Panc1 (cell line): ENCODE results near the gene GRID2. TPM values are rescaled to one million over a fixed set of nuclear protein-coding genes. Genes with fewer than 3 reads are reported as not detected.

Experiments used
- ATAC-seq: fragments of 200-7000 bp; cut with Tn5 transposase; 2 replicates; pipeline ENCODE4 v1.9.1; 2020; ENCODE audit warnings: mild to moderate bottlenecking, moderate library complexity
- BruUV-seq: library from RNA; stranded (reverse); fragments of 400-500 nt; replicated peaks from 2 replicates; lab custom pipeline; 2021; lab: Mats Ljungman, UMichigan
- CTCF ChIA-PET: fragments of 300-600 bp; sonication (Branson Sonifier 250); formaldehyde crosslinking; loops from one replicate; lab custom pipeline; 2022; ENCODE audit warnings: antibody characterized with exemption; lab: Charles Lee
- POLR2A ChIA-PET: fragments of 300-600 bp; sonication (Branson Sonifier 250); formaldehyde crosslinking; loops from one replicate; lab custom pipeline; 2022; ENCODE audit warnings: antibody characterized with exemption; lab: Charles Lee
- DNase-seq: peaks from one replicate; pipeline ENCODE4 v3.0.0-alpha.2; 2010; ENCODE audit warnings: low read depth, low spot score
- H3K27ac ChIP-seq: 2 replicates; pipeline ENCODE4 v1.5.1; 2011; ENCODE audit warnings: mild to moderate bottlenecking, low read length, inconsistent platforms
- H3K27me3 ChIP-seq: fragments of 200-500 bp; sonication (Bioruptor generic); 2 replicates; pipeline ENCODE4 v1.6.0; 2014; ENCODE audit warnings: low read length, inconsistent platforms; ENCODE audit not compliant: control insufficient read depth, insufficient read depth
- H3K36me3 ChIP-seq: fragments of 200-500 bp; sonication (Bioruptor generic); 2 replicates; pipeline ENCODE4 v1.5.1; 2014; ENCODE audit warnings: inconsistent platforms, mild to moderate bottlenecking, low read length, moderate library complexity; ENCODE audit not compliant: control insufficient read depth, insufficient read depth
- H3K4me1 ChIP-seq: 2 replicates; pipeline ENCODE4 v1.5.1; 2011; ENCODE audit warnings: inconsistent platforms, mild to moderate bottlenecking, low read length, moderate library complexity; ENCODE audit not compliant: control insufficient read depth, insufficient read depth
- H3K4me3 ChIP-seq, 2 experiments: 2 replicates each; pipeline ENCODE4 v1.5.1; 2011 to 2012; ENCODE audit warnings: low read depth in 2 of 2, low read length in 2 of 2, mild to moderate bottlenecking in 2 of 2, inconsistent platforms in 1 of 2, moderate library complexity in 1 of 2
- H3K9me3 ChIP-seq: fragments of 200-500 bp; sonication (Bioruptor generic); 2 replicates; pipeline ENCODE4 v1.5.1; 2014; ENCODE audit warnings: low read depth, mild to moderate bottlenecking, inconsistent platforms, low read length, moderate library complexity; ENCODE audit not compliant: control insufficient read depth, insufficient read depth
- CTCF ChIP-seq: fragments of 450-650 bp; IDR thresholded peaks from 2 replicates; pipeline ENCODE4 v1.5.1; 2017; ENCODE audit warnings: mild to moderate bottlenecking
- POLR2AphosphoS5 ChIP-seq: IDR thresholded peaks from 2 replicates; pipeline ENCODE4 v1.6.1; 2012; ENCODE audit warnings: mild to moderate bottlenecking, low read depth, low read length, moderate library complexity
- REST ChIP-seq, 2 experiments: IDR thresholded peaks; 2 replicates each; pipeline ENCODE4 v1.6.1; 2011 to 2012; ENCODE audit warnings: low read depth in 2 of 2, control low read depth in 1 of 2, low read length in 1 of 2, mild to moderate bottlenecking in 1 of 2, moderate library complexity in 1 of 2; ENCODE audit not compliant: insufficient read depth in 1 of 2
- SIN3A ChIP-seq: IDR thresholded peaks from 2 replicates; pipeline ENCODE4 v1.6.1; 2012; ENCODE audit warnings: low read depth, mild to moderate bottlenecking, low read length, moderate library complexity, borderline replicate concordance; ENCODE audit not compliant: insufficient read depth
- TCF7L2 ChIP-seq: IDR thresholded peaks from 2 replicates; pipeline ENCODE4 v1.6.1; 2011; ENCODE audit warnings: mild to moderate bottlenecking, low read depth, low read length, inconsistent platforms
- in situ Hi-C: cut with HindIII; loops from 2 replicates; pipeline ENCODE4 v1.10.0; 2016; ENCODE audit warnings: low sequenced_read_pairs, low pct_unique_long_range_greater_than_20kb
- intact Hi-C: fragments of 100-400 bp; cut with micrococcal nuclease; formaldehyde crosslinking; loops from one replicate; pipeline ENCODE4 v1.10.0; 2022; ENCODE audit not compliant: unreplicated experiment
- total RNA-seq: library from RNA; stranded (reverse); gene quantifications from one replicate; pipeline ENCODE4 v1.2.1, GENCODE V29; 2021; ENCODE audit not compliant: unreplicated experiment

Gene GRID2
- total RNA-seq, 1 experiment from 2014 or later = 0.08 TPM

- intact Hi-C loops (no loop called here), in situ Hi-C loops (no loop called here)
- Histone ChIP-seq H3K9me3 (no peaks in the 10 kb centered on the region), H3K27me3 (no peaks in the 10 kb centered on the region), H3K36me3 (no peaks in the 10 kb centered on the region), H3K4me3 (no peak overlapping the region), H3K4me1 (no peaks in the 10 kb centered on the region), H3K27ac (no peak overlapping the region)
- ChIA-PET POLR2A (no interaction called here), CTCF (no interaction called here)
- no peak for ATAC-seq
- TF ChIP-seq CTCF = no peak
- TF ChIP-seq REST (IDR thresholded peaks at IDR 0.05; ENCODE audit: insufficient read depth in 1 of 2, low read depth in 2 of 2, low read length in 1 of 2) = no peak
- no peak for TF ChIP-seq TCF7L2
- TF ChIP-seq SIN3A = no peak
- no peak for TF ChIP-seq POLR2AphosphoS5
- no peak for DNase-seq
- no TSS peak for BruUV-seq
These were observed 247.8 kb downstream of the GRID2 start for GRCh38 chr4:92551616-92552015.

- BruUV-seq = no TSS peak
- POLR2A ChIA-PET = no interaction called here
- no peak for ATAC-seq
These were observed 262.5 kb downstream of the GRID2 start for GRCh38 chr4:92566269-92566668.

More at GRCh38 chr4:92566269-92566668, 262.5 kb downstream of the GRID2 start:
- no peak overlapping the region for H3K27ac ChIP-seq
- no peak overlapping the region for H3K4me3 ChIP-seq
- no peaks in the 10 kb centered on the region for H3K27me3 ChIP-seq
- CTCF ChIA-PET = no interaction called here
- no peaks in the 10 kb centered on the region for H3K9me3 ChIP-seq
- no peaks in the 10 kb centered on the region for H3K4me1 ChIP-seq
- TF ChIP-seq REST (IDR thresholded peaks at IDR 0.05; ENCODE audit: insufficient read depth in 1 of 2, low read depth in 2 of 2, low read length in 1 of 2) (no peak), POLR2AphosphoS5 (no peak)
- intact Hi-C loops = no loop called here
- in situ Hi-C loops = no loop called here
- H3K36me3 ChIP-seq = no peaks in the 10 kb centered on the region
- no peak for DNase-seq
